Bronchial epithelial cell (primary cell): ENCODE measurements around the gene DELE1. TPM values are rescaled to one million over a fixed set of nuclear protein-coding genes. Genes with fewer than 3 reads are reported as not detected.
A peak's percentile ranks its signal among the peaks of the same experiment; 100 is the strongest.

Experiments used
- DNase-seq: peaks from one replicate; pipeline ENCODE4 v3.0.0-alpha.2; 2010; ENCODE audit warnings: low read depth
- FAIRE-seq: peaks from 2 replicates; lab custom pipeline; 2011; peaks lifted over from hg19 to GRCh38; lab: Jason Lieb, UNC
- H3K27me3 ChIP-seq: 2 replicates; pipeline ENCODE4 v1.5.1; 2011; ENCODE audit warnings: low read length; ENCODE audit not compliant: control insufficient read depth, insufficient read depth
- H3K36me3 ChIP-seq: 2 replicates; pipeline ENCODE4 v1.5.1; 2011; ENCODE audit warnings: low read length; ENCODE audit not compliant: control insufficient read depth, insufficient read depth
- H3K4me3 ChIP-seq: 2 replicates; pipeline ENCODE4 v1.5.1; 2011; ENCODE audit warnings: mild to moderate bottlenecking, low read depth, low read length, control low read depth
- total RNA-seq: library from RNA; depleted of rRNA; stranded (reverse); fragments of >200 nt; gene quantifications from 2 replicates; pipeline ENCODE4 v1.2.1, GENCODE V29; 2014
- TF ChIP-seq, protein P1 (sequence below): IDR thresholded peaks from 2 replicates; pipeline ENCODE4 v1.5.1; 2011; ENCODE audit warnings: mild to moderate bottlenecking, moderate library complexity, low read length, control low read depth, inconsistent platforms; ENCODE audit not compliant: insufficient read depth, severe bottlenecking

The DELE1 gene
- total RNA-seq, 1 donor from 2014 or later = 14.0 TPM

DNA sequence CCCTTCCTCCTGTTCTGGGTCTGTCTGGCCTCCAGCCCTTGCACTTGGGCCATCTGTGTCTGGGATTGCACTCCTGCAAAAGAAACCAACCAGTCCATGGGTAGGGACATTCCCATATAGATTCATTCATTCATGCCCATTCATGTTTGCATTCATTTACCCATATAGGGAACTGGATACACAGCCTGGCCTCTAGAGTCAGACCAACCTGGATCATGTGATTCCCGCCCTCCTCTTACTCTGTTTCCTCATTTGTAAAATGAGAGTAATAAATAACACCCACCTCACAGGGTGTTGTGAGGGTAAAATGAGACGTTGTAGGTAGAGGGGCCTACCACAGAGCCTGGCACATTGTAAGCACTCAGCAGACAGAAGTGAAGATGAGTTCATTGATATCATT lies 25.8 kb downstream of the DELE1 start:
- TF ChIP-seq, protein P1, sequence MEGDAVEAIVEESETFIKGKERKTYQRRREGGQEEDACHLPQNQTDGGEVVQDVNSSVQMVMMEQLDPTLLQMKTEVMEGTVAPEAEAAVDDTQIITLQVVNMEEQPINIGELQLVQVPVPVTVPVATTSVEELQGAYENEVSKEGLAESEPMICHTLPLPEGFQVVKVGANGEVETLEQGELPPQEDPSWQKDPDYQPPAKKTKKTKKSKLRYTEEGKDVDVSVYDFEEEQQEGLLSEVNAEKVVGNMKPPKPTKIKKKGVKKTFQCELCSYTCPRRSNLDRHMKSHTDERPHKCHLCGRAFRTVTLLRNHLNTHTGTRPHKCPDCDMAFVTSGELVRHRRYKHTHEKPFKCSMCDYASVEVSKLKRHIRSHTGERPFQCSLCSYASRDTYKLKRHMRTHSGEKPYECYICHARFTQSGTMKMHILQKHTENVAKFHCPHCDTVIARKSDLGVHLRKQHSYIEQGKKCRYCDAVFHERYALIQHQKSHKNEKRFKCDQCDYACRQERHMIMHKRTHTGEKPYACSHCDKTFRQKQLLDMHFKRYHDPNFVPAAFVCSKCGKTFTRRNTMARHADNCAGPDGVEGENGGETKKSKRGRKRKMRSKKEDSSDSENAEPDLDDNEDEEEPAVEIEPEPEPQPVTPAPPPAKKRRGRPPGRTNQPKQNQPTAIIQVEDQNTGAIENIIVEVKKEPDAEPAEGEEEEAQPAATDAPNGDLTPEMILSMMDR = no peak
- no peaks in the 10 kb centered on the region for H3K27me3 ChIP-seq
- no peak for FAIRE-seq
- H3K4me3 ChIP-seq = no peak overlapping the region
- H3K36me3 ChIP-seq = no peaks in the 10 kb centered on the region
- peak; percentile 33 for DNase-seq

DNA sequence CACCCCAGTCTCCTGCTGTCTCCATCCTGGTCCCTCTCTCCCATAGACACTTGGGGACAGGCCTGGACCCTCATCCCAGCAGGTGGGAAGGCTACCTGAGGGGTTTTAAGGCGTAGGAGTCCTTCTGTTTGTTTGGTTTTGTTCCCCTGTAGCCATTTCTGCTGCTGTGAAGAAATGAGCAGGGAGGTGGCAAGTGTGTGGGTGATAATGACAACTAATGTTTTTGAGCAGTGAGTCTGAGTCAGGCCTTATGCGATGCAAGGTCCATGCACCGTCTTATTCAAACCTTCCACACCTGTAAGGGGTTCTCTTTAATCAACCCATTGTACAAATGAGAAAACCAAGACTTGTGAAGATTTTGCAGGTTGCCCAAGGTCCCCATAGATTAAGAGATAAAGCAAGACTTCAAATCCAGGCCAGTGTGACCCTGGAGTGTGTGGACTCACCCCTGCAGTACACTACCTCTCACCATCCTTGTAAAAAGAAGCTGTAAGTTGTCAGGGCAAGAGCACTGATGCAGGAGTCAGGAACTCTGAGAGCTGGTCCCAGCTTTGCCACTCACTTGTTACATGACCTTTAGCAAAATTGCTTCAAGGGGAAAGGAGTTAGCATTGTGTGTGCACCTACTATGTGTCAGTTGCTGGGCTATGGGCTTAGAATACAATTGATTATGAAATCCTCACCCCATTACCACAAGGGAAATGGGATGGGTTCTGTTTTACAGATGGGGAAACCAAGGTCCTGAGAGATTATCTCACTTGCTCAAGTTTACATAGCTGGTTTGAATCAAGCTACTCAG lies 26.7 kb downstream of the DELE1 start:
- no peaks in the 10 kb centered on the region for H3K36me3 ChIP-seq
- no peaks in the 10 kb centered on the region for H3K27me3 ChIP-seq
- no peak overlapping the region for H3K4me3 ChIP-seq
- TF ChIP-seq, protein P1 = no peak
- DNase-seq (no peak), FAIRE-seq (no peak)

DNA sequence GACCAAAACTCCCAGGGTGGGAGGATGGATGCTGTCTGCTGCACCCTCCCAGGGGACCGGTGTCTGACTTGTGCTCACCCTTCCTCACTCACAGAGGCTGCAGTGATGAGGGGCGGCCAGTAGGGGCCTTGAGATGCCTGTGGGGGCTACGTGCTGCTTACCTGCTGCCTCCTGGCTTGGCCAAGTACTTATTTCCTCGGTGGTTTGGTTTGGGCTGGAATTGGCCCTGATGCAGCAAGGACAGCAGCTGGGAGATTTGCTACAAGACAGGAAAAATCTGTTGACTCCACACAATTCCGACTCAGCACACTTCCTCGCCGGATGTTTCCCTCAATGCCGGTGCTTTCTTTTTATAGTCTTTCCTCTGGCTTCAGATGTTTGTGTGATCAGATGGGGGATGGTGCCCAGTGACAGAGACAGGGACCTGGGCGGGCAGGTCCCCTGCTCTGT lies 27.7 kb downstream of the DELE1 start:
- Histone ChIP-seq H3K4me3 (no peak overlapping the region), H3K27me3 (no peaks in the 10 kb centered on the region), H3K36me3 (no peaks in the 10 kb centered on the region)
- TF ChIP-seq, protein P1 = peak; percentile 33
- FAIRE-seq (no peak), DNase-seq (no peak)

DNA sequence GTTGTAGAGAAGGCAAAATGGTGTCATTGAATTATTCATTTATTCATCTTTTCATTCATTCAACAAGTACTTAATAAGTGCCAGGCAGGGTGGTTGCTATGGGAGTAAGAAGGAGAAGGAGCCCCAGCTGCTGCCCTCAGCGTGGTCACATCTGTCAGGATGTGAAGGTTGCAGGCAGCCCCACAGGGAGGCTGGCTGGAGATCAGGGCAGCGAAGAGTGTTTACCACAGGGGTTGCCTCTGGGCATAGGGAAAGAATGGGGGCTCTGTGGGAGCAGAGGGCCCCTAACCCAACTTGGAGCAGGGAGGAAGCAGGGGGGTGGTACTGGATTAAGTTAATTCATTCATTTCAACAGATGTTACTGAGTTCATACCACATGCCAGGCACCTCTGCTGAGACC lies 28.3 kb downstream of the DELE1 start:
- FAIRE-seq (no peak), DNase-seq (no peak)
- H3K27me3 ChIP-seq = no peaks in the 10 kb centered on the region
- no peaks in the 10 kb centered on the region for H3K36me3 ChIP-seq
- no peak overlapping the region for H3K4me3 ChIP-seq
- TF ChIP-seq, protein P1 = no peak

DNA sequence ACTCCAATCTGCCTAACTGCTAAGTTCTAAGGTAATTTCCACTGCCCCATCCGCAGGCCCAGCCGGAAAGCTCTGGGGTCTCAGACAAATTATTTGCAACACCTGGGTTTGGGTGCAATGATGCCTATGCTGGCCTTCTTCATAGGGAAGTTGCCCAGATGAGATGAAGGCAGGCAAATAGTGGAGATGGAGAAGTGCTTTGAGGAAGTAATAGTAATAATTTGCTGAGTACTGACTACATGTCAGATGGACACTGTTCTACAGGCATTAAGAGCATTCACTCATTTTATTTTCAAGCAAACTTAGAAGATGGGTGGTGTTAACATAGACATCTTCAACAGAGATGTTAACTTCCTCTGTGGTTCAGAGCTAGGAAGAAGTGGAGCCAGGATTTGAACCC lies 30.5 kb downstream of the DELE1 start:
- FAIRE-seq = no peak
- DNase-seq = no peak
- Histone ChIP-seq H3K4me3 (no peak overlapping the region), H3K27me3 (no peaks in the 10 kb centered on the region), H3K36me3 (no peaks in the 10 kb centered on the region)
- TF ChIP-seq, protein P1 = no peak
